K562 (cell line): ENCODE data around the gene PPP4R3B. TPM values are rescaled to one million over a fixed set of nuclear protein-coding genes. Genes with fewer than 3 reads are reported as not detected.

Source experiments
- ATAC-seq: fragments of 200-7000 bp; cut with Tn5 transposase; 3 replicates; pipeline ENCODE4 v1.9.1; 2020; ENCODE audit warnings: moderate library complexity
- BruUV-seq: library from RNA; stranded (reverse); fragments of 400-500 nt; replicated peaks from 2 replicates; lab custom pipeline; 2021; lab: Mats Ljungman, UMichigan
- CTCF ChIA-PET: fragments of 300-600 bp; formaldehyde crosslinking; extraction: SDS; loops from one replicate; lab custom pipeline; 2021; ENCODE audit warnings: low intra/inter-chr PET ratio; lab: Yijun Ruan, JAX
- POLR2A ChIA-PET: fragments of 300-600, 350-650 bp; sonication (Branson Sonifier 250); formaldehyde crosslinking; extraction: SDS; loops from one replicate; lab custom pipeline; 2021; ENCODE audit warnings: antibody characterized with exemption, inconsistent platforms; lab: Yijun Ruan, JAX
- DNase-seq, 4 experiments: peaks; one replicate each; pipeline versions ENCODE4 v3.0.0 to v3.0.0-alpha.2; 2011 to 2018; ENCODE audit warnings: low spot score in 3 of 4, mixed read lengths in 3 of 4; ENCODE audit errors: extremely low read depth in 1 of 4
- FAIRE-seq: peaks from 2 replicates; lab custom pipeline; 2011; peaks lifted over from hg19 to GRCh38; lab: Jason Lieb, UNC
- H2AFZ ChIP-seq: 2 replicates; pipeline ENCODE4 v1.6.0; 2011; ENCODE audit warnings: low read depth, low read length, control low read depth, inconsistent platforms
- H3K27ac ChIP-seq: fragments of 200-600 bp; 3 replicates; pipeline ENCODE4 v1.8.0; 2011; ENCODE audit warnings: low read depth, mild to moderate bottlenecking, control low read depth, inconsistent platforms, low read length, moderate library complexity, mixed read lengths; ENCODE audit errors: extremely low read depth
- H3K27me3 ChIP-seq, 2 experiments: fragments of 300-600 bp in 1 of 2; 2 replicates in 1 of 2; 3 replicates in 1 of 2; pipeline versions ENCODE4 v1.6.0 to v1.8.0; 2011; ENCODE audit warnings: inconsistent platforms in 2 of 2, low read length in 2 of 2, mild to moderate bottlenecking in 1 of 2, mixed read lengths in 1 of 2, moderate library complexity in 1 of 2; ENCODE audit not compliant: control insufficient read depth in 2 of 2, insufficient read depth in 2 of 2
- H3K36me3 ChIP-seq: fragments of 300-600 bp; 3 replicates; pipeline ENCODE4 v1.8.0; 2011; ENCODE audit warnings: mild to moderate bottlenecking, low read length, inconsistent platforms; ENCODE audit not compliant: control insufficient read depth, insufficient read depth
- H3K4me1 ChIP-seq, 2 experiments: fragments of 200-600 bp in 1 of 2; replicated peaks in 1 of 2; 2 replicates in 1 of 2; 3 replicates in 1 of 2; pipeline versions ENCODE4 v1.5.1 to v1.8.0; 2011; ENCODE audit warnings: inconsistent platforms in 2 of 2, low read length in 2 of 2, mild to moderate bottlenecking in 1 of 2, mixed read lengths in 1 of 2, moderate library complexity in 1 of 2; ENCODE audit not compliant: control insufficient read depth in 2 of 2, insufficient read depth in 2 of 2
- H3K4me2 ChIP-seq: 2 replicates; pipeline ENCODE4 v1.6.1; 2011; ENCODE audit warnings: low read length, control low read depth, inconsistent platforms, mixed read lengths; ENCODE audit not compliant: insufficient read depth
- H3K4me3 ChIP-seq: fragments of 200-600 bp; sonication (generic), shearing (Covaris generic); 2 replicates; pipeline ENCODE4 v1.5.1; 2016; ENCODE audit warnings: control low read depth, inconsistent platforms
- H3K79me2 ChIP-seq: fragments of 200-600 bp; 3 replicates; pipeline ENCODE4 v1.8.0; 2011; ENCODE audit warnings: low read length, inconsistent platforms; ENCODE audit not compliant: control insufficient read depth, insufficient read depth
- H3K9ac ChIP-seq, 2 experiments: 2 replicates each; pipeline versions ENCODE4 v1.6.0 to v1.6.1; 2011; ENCODE audit warnings: low read depth in 2 of 2, low read length in 2 of 2, control low read depth in 1 of 2, inconsistent platforms in 1 of 2, mild to moderate bottlenecking in 1 of 2, mixed read lengths in 1 of 2; ENCODE audit not compliant: insufficient read depth in 1 of 2
- H3K9me1 ChIP-seq: one replicate; pipeline ENCODE4 v1.6.0; 2011; ENCODE audit warnings: inconsistent platforms, mild to moderate bottlenecking, low read length, moderate library complexity; ENCODE audit not compliant: control insufficient read depth, insufficient read depth
- H3K9me3 ChIP-seq: replicated peaks from 2 replicates; pipeline ENCODE4 v1.5.1; 2011; ENCODE audit warnings: low read depth, low read length, inconsistent platforms; ENCODE audit not compliant: control insufficient read depth, insufficient read depth
- H4K20me1 ChIP-seq: replicated peaks from 2 replicates; pipeline ENCODE4 v1.6.1; 2011; ENCODE audit warnings: low read length, inconsistent platforms, mixed read lengths; ENCODE audit not compliant: control insufficient read depth, insufficient read depth
- CEBPG ChIP-seq, 3 experiments: fragments of 200-800 bp in 1 of 3; sonication (Bioruptor generic) in 1 of 3; sonication (generic) in 1 of 3; formaldehyde crosslinking in 1 of 3; IDR thresholded peaks in 2 of 3; conservative IDR thresholded peaks in 1 of 3; 2 replicates each; pipeline versions ENCODE4 v1.6.1 to v1.8.0; 2016 to 2022; ENCODE audit warnings: missing compliant biosample characterization in 2 of 3, missing genetic modification characterization in 2 of 3, mild to moderate bottlenecking in 1 of 3, missing genetic modification reagents in 1 of 3
- HDAC1 ChIP-seq, 2 experiments: fragments of 450-650 bp; IDR thresholded peaks; 2 replicates each; pipeline ENCODE4 v1.6.1; 2016 to 2017; ENCODE audit warnings: inconsistent platforms in 1 of 2, mild to moderate bottlenecking in 1 of 2, moderate library complexity in 1 of 2
- HMG20A ChIP-seq: fragments of 450-650 bp; formaldehyde crosslinking; conservative IDR thresholded peaks from 2 replicates; pipeline ENCODE4 v1.4.0; 2020; ENCODE audit warnings: mild to moderate bottlenecking, mixed read lengths
- ID3 ChIP-seq, 2 experiments: fragments of 250-450 bp in 1 of 2; fragments of 450-650 bp in 1 of 2; sonication (Bioruptor Pico) in 1 of 2; IDR thresholded peaks; 2 replicates each; pipeline versions ENCODE4 v1.6.1 to v1.8.0; 2016 to 2021; ENCODE audit warnings: mild to moderate bottlenecking in 2 of 2, moderate library complexity in 2 of 2, missing compliant biosample characterization in 1 of 2, missing genetic modification characterization in 1 of 2
- KHSRP ChIP-seq: fragments of 450-650 bp; IDR thresholded peaks from 2 replicates; pipeline ENCODE4 v1.6.1; 2017
- POLR2H ChIP-seq: IDR thresholded peaks from 2 replicates; pipeline ENCODE4 v1.6.1; 2016; ENCODE audit warnings: missing genetic modification characterization, low read depth, mild to moderate bottlenecking, control low read depth, missing compliant biosample characterization, moderate library complexity
- PTTG1 ChIP-seq: fragments of 450-650 bp; IDR thresholded peaks from 2 replicates; pipeline ENCODE4 v1.6.1; 2016; ENCODE audit warnings: low read depth, mild to moderate bottlenecking, missing genetic modification characterization, missing compliant biosample characterization
- ZNF124 ChIP-seq: sonication (generic); formaldehyde crosslinking; IDR thresholded peaks from 2 replicates; pipeline ENCODE4 v1.8.1; 2022; ENCODE audit warnings: missing genetic modification reagents
- ZNF592 ChIP-seq: fragments of 450-650 bp; IDR thresholded peaks from 2 replicates; pipeline ENCODE4 v1.6.1; 2017; ENCODE audit warnings: antibody characterized with exemption, mild to moderate bottlenecking
- WGBS: fragments of 100-300 bp; shearing (Covaris generic); methylation state at CpG from one replicate; pipeline ENCODE4 v1.1.6; 2016; ENCODE audit warnings: low coverage, mixed read lengths; ENCODE audit not compliant: insufficient coverage; ENCODE audit errors: missing lambda C conversion rate; 5-methylcytosine and 5-hydroxymethylcytosine counted together
- in situ Hi-C: fragments of 300-500 bp; cut with MboI; formaldehyde crosslinking; loops from 4 replicates; pipeline ENCODE4 v1.15.0; 2018; ENCODE audit warnings: inconsistent platforms, mixed read lengths
- intact Hi-C: fragments of 100-400 bp; cut with micrococcal nuclease; formaldehyde crosslinking; loops from 2 replicates; pipeline ENCODE4 v1.14.2; 2022
- polyA plus RNA-seq, 8 experiments: library from polyadenylated mRNA; depleted of rRNA in 4 of 8; stranded (reverse) in 5 of 8; unstranded in 3 of 8; fragments of >200 nt; fragmentation: Nextera tagmentation in 2 of 8; fragmentation: Illumina TruSeq in 1 of 8; extraction: Ambion mirVana in 2 of 8; extraction: Trizol in 1 of 8; gene quantifications; 2 replicates each; pipeline versions ENCODE4 v1.2.1 to v1.2.3, GENCODE V29; 2011 to 2014; ENCODE audit warnings: inconsistent platforms in 1 of 8, missing spikeins in 1 of 8
- total RNA-seq, 7 experiments: library from RNA; depleted of rRNA in 6 of 7; stranded (reverse); fragments of >200 nt in 6 of 7; fragmentation: Illumina TruSeq in 2 of 7; extraction: Trizol in 2 of 7; gene quantifications; 2 replicates each; pipeline versions ENCODE4 v1.2.1 to v1.2.3, GENCODE V29; 2011 to 2021; ENCODE audit warnings: low replicate concordance in 1 of 7

Gene PPP4R3B
- total and polyA plus RNA-seq, 9 of the 15 experiments (the other 6 are each of a cell fraction or from before 2014, with no cell fraction given), result 13.2 to 59.2 (median 41.9) TPM

- TF ChIP-seq HMG20A (no peak), ZNF124 (CRISPR knock-in tag) (no peak), KHSRP (no peak)
Observed at GRCh38 chr2:55590810-55591440, 26.5 kb downstream of the PPP4R3B start (continued).

GRCh38 chr2:55585451-55586080 lies 31.9 kb downstream of the PPP4R3B start:
- in situ Hi-C loops, result no loop called here
- Histone ChIP-seq H3K4me3 (no peak overlapping the region), H3K27ac (no peak overlapping the region), H3K4me2 (no peak overlapping the region), H3K36me3 (peaks cover 61% of the 10 kb centered on the region), H4K20me1 (no peaks in the 10 kb centered on the region), H3K4me1 (no peaks in the 10 kb centered on the region), H3K9me3 (no peaks in the 10 kb centered on the region), H2AFZ (no peak overlapping the region), H3K79me2 (peaks cover 5% of the 10 kb centered on the region; the same call in 2 of the 3 replicates), H3K9me1 (no peaks in the 10 kb centered on the region), H3K9ac (no peak overlapping the region), H3K27me3 (no peaks in the 10 kb centered on the region)
- WGBS, result 71% methylated on average over 2 of the region's 2 CpGs
- CTCF ChIA-PET, result no interaction called here
- FAIRE-seq (no peak), DNase-seq (no peak), ATAC-seq (no peak)
- POLR2A ChIA-PET, result interaction anchor here (0.6 to 2.0 kb wide), 2 partner anchors 9 to 32 kb away, joined by 3 to 6 read pairs; partner anchors contain the start of gene PPP4R3B
- TF ChIP-seq POLR2H (no peak), PTTG1 (tag) (no peak), ZNF592 (no peak), ID3 (CRISPR knock-in tag; IDR thresholded peaks at IDR 0.05) (no peak), ID3 (tag; IDR thresholded peaks at IDR 0.05) (no peak), CEBPG (CRISPR knock-in tag; IDR thresholded peaks at IDR 0.05) (no peak), CEBPG (tag; conservative IDR thresholded peaks at IDR 0.05 in 1 of 2, IDR thresholded peaks at IDR 0.05 in 1 of 2) (0 out of 4 replicates have a peak, but pooled peaks of 1 of the 2 experiments have one; percentile 26), HDAC1 (IDR thresholded peaks at IDR 0.05) (no peak)
- BruUV-seq, result no TSS peak
- intact Hi-C loops, result no loop called here
